Neural cell (in vitro differentiated cells): Measurements from ENCODE around the gene NFYB. TPM values are rescaled to one million over a fixed set of nuclear protein-coding genes. Genes with fewer than 3 reads are reported as not detected.

Experiments
- H2AFZ ChIP-seq: fragments of 200-600, 300-800 bp; sonication (generic), shearing (Covaris generic); 2 replicates; pipeline ENCODE4 v1.6.0; 2014; ENCODE audit warnings: low read depth, mild to moderate bottlenecking, antibody characterized with exemption, low read length, moderate library complexity
- H3F3A ChIP-seq: fragments of 200-600 bp; shearing (Covaris generic); 2 replicates; pipeline ENCODE4 v1.6.1; 2016; ENCODE audit warnings: mild to moderate bottlenecking, moderate library complexity, mixed read lengths, antibody characterized with exemption, low read length; ENCODE audit not compliant: insufficient read depth, poor library complexity, severe bottlenecking
- H3K27ac ChIP-seq: fragments of 200-600, 300-800 bp; sonication (generic), shearing (Covaris generic); 2 replicates; pipeline ENCODE4 v1.5.1; 2014; ENCODE audit warnings: mild to moderate bottlenecking, low read length, moderate library complexity
- H3K27me3 ChIP-seq: fragments of 300-800, 200-600 bp; sonication (generic), shearing (Covaris generic); 2 replicates; pipeline ENCODE4 v1.6.0; 2014; ENCODE audit warnings: mild to moderate bottlenecking, low read depth, low read length, moderate library complexity; ENCODE audit not compliant: insufficient read depth
- H3K36me3 ChIP-seq: fragments of 300-800, 200-600 bp; sonication (generic), shearing (Covaris generic); 2 replicates; pipeline ENCODE4 v1.5.1; 2014; ENCODE audit warnings: mild to moderate bottlenecking, antibody characterized with exemption, low read length, moderate library complexity; ENCODE audit not compliant: insufficient read depth
- H3K4me2 ChIP-seq: fragments of 300-800, 200-600 bp; sonication (generic), shearing (Covaris generic); 2 replicates; pipeline ENCODE4 v1.6.0; 2014; ENCODE audit warnings: mild to moderate bottlenecking, low read length
- H3K4me3 ChIP-seq: fragments of 300-800, 200-600 bp; sonication (generic), shearing (Covaris generic); 2 replicates; pipeline ENCODE4 v1.5.1; 2014; ENCODE audit warnings: mild to moderate bottlenecking, low read length, moderate library complexity
- H3K79me2 ChIP-seq: fragments of 200-600 bp; shearing (Covaris generic); replicated peaks from 2 replicates; pipeline ENCODE4 v1.6.0; 2014; ENCODE audit warnings: mild to moderate bottlenecking, low read length, moderate library complexity; ENCODE audit not compliant: insufficient read depth
- H3K9ac ChIP-seq: fragments of 300-800, 200-600 bp; sonication (generic), shearing (Covaris generic); 2 replicates; pipeline ENCODE4 v1.6.1; 2016; ENCODE audit warnings: mild to moderate bottlenecking, low read length, mixed read lengths
- H3K9me2 ChIP-seq: fragments of 200-600 bp; shearing (Covaris generic); 2 replicates; pipeline ENCODE4 v1.6.1; 2016; ENCODE audit warnings: mild to moderate bottlenecking, low read length, mixed read lengths; ENCODE audit not compliant: insufficient read depth
- H3K9me3 ChIP-seq: fragments of 200-600, 300-800 bp; sonication (generic), shearing (Covaris generic); 2 replicates; pipeline ENCODE4 v1.6.1; 2016; ENCODE audit warnings: mild to moderate bottlenecking, mixed run types, low read length, moderate library complexity, mixed read lengths
- H4K20me1 ChIP-seq: fragments of 200-600 bp; shearing (Covaris generic); 2 replicates; pipeline ENCODE4 v1.6.1; 2016; ENCODE audit warnings: mild to moderate bottlenecking, mixed run types; ENCODE audit not compliant: insufficient read depth
- CTCF ChIP-seq: fragments of 450-650 bp; IDR thresholded peaks from 2 replicates; pipeline ENCODE4 v1.5.1; 2014; ENCODE audit warnings: antibody characterized with exemption, mild to moderate bottlenecking, moderate library complexity; ENCODE audit not compliant: poor library complexity, severe bottlenecking
- EP300 ChIP-seq: fragments of 450-650 bp; conservative IDR thresholded peaks from 2 replicates; pipeline ENCODE4 v1.6.1; 2014; ENCODE audit warnings: antibody characterized with exemption, mild to moderate bottlenecking, moderate library complexity; ENCODE audit not compliant: poor library complexity, severe bottlenecking
- EZH2 ChIP-seq: fragments of 200-600, 300-800 bp; shearing (Covaris generic), sonication (generic); IDR thresholded peaks from 2 replicates; pipeline ENCODE4 v1.6.1; 2014; ENCODE audit warnings: antibody characterized with exemption, low read length, borderline replicate concordance, mild to moderate bottlenecking; ENCODE audit not compliant: insufficient read depth, poor library complexity, severe bottlenecking
- MXI1 ChIP-seq: fragments of 450-650 bp; conservative IDR thresholded peaks from 2 replicates; pipeline ENCODE4 v1.6.1; 2014; ENCODE audit warnings: antibody characterized with exemption, mild to moderate bottlenecking; ENCODE audit not compliant: poor library complexity, severe bottlenecking
- POLR2AphosphoS5 ChIP-seq: IDR thresholded peaks from 2 replicates; pipeline ENCODE4 v1.6.1; 2012
- RAD21 ChIP-seq: fragments of 450-650 bp; conservative IDR thresholded peaks from 2 replicates; pipeline ENCODE4 v1.6.1; 2014; ENCODE audit warnings: antibody characterized with exemption, mild to moderate bottlenecking, moderate library complexity
- REST ChIP-seq: IDR thresholded peaks from 2 replicates; pipeline ENCODE4 v1.6.1; 2012; ENCODE audit warnings: borderline replicate concordance
- SMC3 ChIP-seq: fragments of 450-650 bp; conservative IDR thresholded peaks from 2 replicates; pipeline ENCODE4 v1.6.1; 2014; ENCODE audit warnings: antibody characterized with exemption, mild to moderate bottlenecking, moderate library complexity; ENCODE audit not compliant: poor library complexity
- TAF1 ChIP-seq: IDR thresholded peaks from 2 replicates; pipeline ENCODE4 v1.6.1; 2012; ENCODE audit warnings: low read depth
- polyA plus RNA-seq: library from polyadenylated mRNA; depleted of rRNA; stranded (reverse); fragments of >200 nt; gene quantifications from 2 replicates; pipeline ENCODE4 v1.2.3, GENCODE V29; 2014

NFYB gene
- polyA plus RNA-seq, 1 donor from 2014 or later = 60.8 TPM

GRCh38 chr12:104106965-104107364, 31.0 kb downstream of the NFYB start:
- Histone ChIP-seq H3K27ac (no peak overlapping the region), H3K79me2 (no peaks in the 10 kb centered on the region), H4K20me1 (no peaks in the 10 kb centered on the region), H3K9me3 (no peaks in the 10 kb centered on the region), H3K27me3 (no peaks in the 10 kb centered on the region), H2AFZ (no peak overlapping the region), H3F3A (no peaks in the 10 kb centered on the region), H3K36me3 (peaks cover 4% of the 10 kb centered on the region), H3K4me3 (no peak overlapping the region), H3K9me2 (no peaks in the 10 kb centered on the region), H3K9ac (no peak overlapping the region), H3K4me2 (no peak overlapping the region)
- no peak for TF ChIP-seq MXI1

- Histone ChIP-seq H3F3A (no peaks in the 10 kb centered on the region), H2AFZ (no peak overlapping the region), H4K20me1 (no peaks in the 10 kb centered on the region), H3K9ac (no peak overlapping the region), H3K4me3 (no peak overlapping the region), H3K79me2 (no peaks in the 10 kb centered on the region), H3K36me3 (peaks cover 4% of the 10 kb centered on the region), H3K27me3 (no peaks in the 10 kb centered on the region), H3K9me3 (no peaks in the 10 kb centered on the region), H3K9me2 (no peaks in the 10 kb centered on the region), H3K27ac (no peak overlapping the region), H3K4me2 (no peak overlapping the region)
- TF ChIP-seq REST = no peak
- TF ChIP-seq TAF1 = no peak
- TF ChIP-seq EP300 = no peak
- no peak for TF ChIP-seq POLR2AphosphoS5
- TF ChIP-seq MXI1 = no peak
- TF ChIP-seq CTCF = no peak
- no peak for TF ChIP-seq EZH2
- no peak for TF ChIP-seq SMC3
- TF ChIP-seq RAD21 = no peak
Measured at GRCh38 chr12:104105461-104105860, 32.5 kb downstream of the NFYB start.

- TF ChIP-seq TAF1 (no peak), MXI1 (no peak), EP300 (no peak), EZH2 (no peak), REST (no peak), POLR2AphosphoS5 (no peak), SMC3 (no peak), RAD21 (no peak), CTCF (no peak)
- H2AFZ ChIP-seq = no peak overlapping the region
- H3K79me2 ChIP-seq = no peaks in the 10 kb centered on the region
- no peak overlapping the region for H3K9ac ChIP-seq
- no peak overlapping the region for H3K4me2 ChIP-seq
- H3K9me2 ChIP-seq = no peaks in the 10 kb centered on the region
- H3F3A ChIP-seq = no peaks in the 10 kb centered on the region
- H3K4me3 ChIP-seq = no peak overlapping the region
- H3K27me3 ChIP-seq = no peaks in the 10 kb centered on the region
- H3K27ac ChIP-seq = no peak overlapping the region
- peaks cover 27% of the 10 kb centered on the region for H3K36me3 ChIP-seq
- H4K20me1 ChIP-seq = no peaks in the 10 kb centered on the region
- no peaks in the 10 kb centered on the region for H3K9me3 ChIP-seq
Measured at GRCh38 chr12:104097954-104098353, 40.1 kb downstream of the NFYB start.
